Kidney epithelial cell (primary cell): Measurements from ENCODE around the gene CXXC4. TPM values are rescaled to one million over a fixed set of nuclear protein-coding genes. Genes with fewer than 3 reads are reported as not detected.

Experiments
- DNase-seq: peaks from one replicate; pipeline ENCODE4 v3.0.0-alpha.2; 2010; ENCODE audit warnings: low read depth
- H3K27me3 ChIP-seq: 2 replicates; pipeline ENCODE4 v1.6.0; 2011; ENCODE audit warnings: low read length; ENCODE audit not compliant: control insufficient read depth, insufficient read depth
- H3K36me3 ChIP-seq: 2 replicates; pipeline ENCODE4 v1.5.1; 2011; ENCODE audit warnings: low read length; ENCODE audit not compliant: control insufficient read depth, insufficient read depth
- H3K4me3 ChIP-seq: 2 replicates; pipeline ENCODE4 v1.5.1; 2011; ENCODE audit warnings: low read depth, mild to moderate bottlenecking, control low read depth, low read length
- CTCF ChIP-seq: IDR thresholded peaks from 2 replicates; pipeline ENCODE4 v1.5.1; 2011; ENCODE audit warnings: mild to moderate bottlenecking, moderate library complexity, low read length, control low read depth, inconsistent platforms; ENCODE audit not compliant: insufficient read depth, poor library complexity, severe bottlenecking
- total RNA-seq: library from RNA; depleted of rRNA; stranded (reverse); fragments of >200 nt; gene quantifications from 2 replicates; pipeline ENCODE4 v1.2.3, GENCODE V29; 2015

The CXXC4 gene
- total RNA-seq, 1 donor from 2014 or later, result 0.50 TPM

- H3K4me3 ChIP-seq, result no peak overlapping the region
- no peaks in the 10 kb centered on the region for H3K36me3 ChIP-seq
- no peaks in the 10 kb centered on the region for H3K27me3 ChIP-seq
- no peak for DNase-seq
- TF ChIP-seq CTCF, result no peak
These were observed 48.0 kb downstream of the CXXC4 start for GRCh38 chr4:104446431-104447278.

- Histone ChIP-seq H3K36me3 (no peaks in the 10 kb centered on the region), H3K4me3 (no peak overlapping the region), H3K27me3 (no peaks in the 10 kb centered on the region)
- DNase-seq, result no peak
- TF ChIP-seq CTCF, result no peak
These were observed 50.0 kb downstream of the CXXC4 start for GRCh38 chr4:104444685-104445084.

- DNase-seq, result no peak
- no peaks in the 10 kb centered on the region for H3K27me3 ChIP-seq
- no peak for TF ChIP-seq CTCF
These were observed 58.2 kb downstream of the CXXC4 start for GRCh38 chr4:104436542-104436941.

GRCh38 chr4:104429150-104429741, 65.4 kb downstream of the CXXC4 start:
- H3K36me3 ChIP-seq, result no peaks in the 10 kb centered on the region
- no peaks in the 10 kb centered on the region for H3K27me3 ChIP-seq
- no peak for TF ChIP-seq CTCF
- H3K4me3 ChIP-seq, result no peak overlapping the region
- no peak for DNase-seq

More at GRCh38 chr4:104436542-104436941, 58.2 kb downstream of the CXXC4 start:
- no peak overlapping the region for H3K4me3 ChIP-seq
- no peaks in the 10 kb centered on the region for H3K36me3 ChIP-seq

GRCh38 chr4:104425948-104426347, 68.7 kb downstream of the CXXC4 start:
- no peak for DNase-seq
- no peaks in the 10 kb centered on the region for H3K36me3 ChIP-seq
- no peak for TF ChIP-seq CTCF
- H3K4me3 ChIP-seq, result no peak overlapping the region
- no peaks in the 10 kb centered on the region for H3K27me3 ChIP-seq
